Suprapubic skin (tissue), 4 donors: ENCODE data around the gene HIVEP1. TPM values are rescaled to one million over a fixed set of nuclear protein-coding genes. Genes with fewer than 3 reads are reported as not detected.

Experiments used
- DNase-seq, 2 donors: peaks; one replicate each; pipeline ENCODE4 v3.0.0-alpha.2; 2019; ENCODE audit warnings: low spot score in 2 of 2
- H3K27ac ChIP-seq: fragments of 200-600 bp; sonication (generic); one replicate; pipeline ENCODE4 v1.5.1; 2019
- H3K27me3 ChIP-seq: fragments of 200-600 bp; sonication (generic); one replicate; pipeline ENCODE4 v1.5.1; 2019
- H3K36me3 ChIP-seq: fragments of 200-600 bp; sonication (generic); one replicate; pipeline ENCODE4 v1.5.1; 2019
- H3K4me1 ChIP-seq: fragments of 200-600 bp; sonication (generic); one replicate; pipeline ENCODE4 v1.5.1; 2019
- H3K4me3 ChIP-seq: fragments of 200-600 bp; sonication (generic); one replicate; pipeline ENCODE4 v1.5.1; 2019; ENCODE audit warnings: mild to moderate bottlenecking
- H3K9me3 ChIP-seq: fragments of 200-600 bp; sonication (generic); one replicate; pipeline ENCODE4 v1.5.1; 2019
- EP300 ChIP-seq: sonication (generic); formaldehyde crosslinking; IDR thresholded peaks from one replicate; pipeline ENCODE4 v1.6.1; 2017; ENCODE audit warnings: antibody characterized with exemption
- POLR2A ChIP-seq, 2 donors: fragments of 450-650 bp; IDR thresholded peaks; one replicate each; pipeline ENCODE4 v1.6.1; 2017; ENCODE audit warnings: antibody characterized with exemption in 2 of 2, mild to moderate bottlenecking in 2 of 2, moderate library complexity in 2 of 2
- POLR2AphosphoS5 ChIP-seq, 3 donors: sonication (generic); formaldehyde crosslinking; IDR thresholded peaks; one replicate each; pipeline ENCODE4 v1.6.1; 2017; ENCODE audit warnings: antibody characterized with exemption in 3 of 3
- WGBS: methylation state at CpG from one replicate; pipeline ENCODE4 v1.1.5; 2018; 5-methylcytosine and 5-hydroxymethylcytosine counted together
- total RNA-seq, 4 donors: library from RNA; depleted of rRNA; stranded (reverse); fragments of >200 nt; gene quantifications; one replicate each; pipeline ENCODE4 v1.1.0, GENCODE V29; 2016
- TF ChIP-seq, protein P1 (sequence below), 2 donors: fragments of 200-600 bp in 1 of 2; fragments of 450-650 bp in 1 of 2; sonication (generic) in 1 of 2; IDR thresholded peaks; one replicate each; pipeline ENCODE4 v1.5.1; 2016 to 2019; ENCODE audit warnings: antibody characterized with exemption in 2 of 2, mild to moderate bottlenecking in 1 of 2, moderate library complexity in 1 of 2

HIVEP1 gene
- total RNA-seq, 4 donors from 2014 or later = 37.9 to 48.4 (median 43.9) TPM

DNA sequence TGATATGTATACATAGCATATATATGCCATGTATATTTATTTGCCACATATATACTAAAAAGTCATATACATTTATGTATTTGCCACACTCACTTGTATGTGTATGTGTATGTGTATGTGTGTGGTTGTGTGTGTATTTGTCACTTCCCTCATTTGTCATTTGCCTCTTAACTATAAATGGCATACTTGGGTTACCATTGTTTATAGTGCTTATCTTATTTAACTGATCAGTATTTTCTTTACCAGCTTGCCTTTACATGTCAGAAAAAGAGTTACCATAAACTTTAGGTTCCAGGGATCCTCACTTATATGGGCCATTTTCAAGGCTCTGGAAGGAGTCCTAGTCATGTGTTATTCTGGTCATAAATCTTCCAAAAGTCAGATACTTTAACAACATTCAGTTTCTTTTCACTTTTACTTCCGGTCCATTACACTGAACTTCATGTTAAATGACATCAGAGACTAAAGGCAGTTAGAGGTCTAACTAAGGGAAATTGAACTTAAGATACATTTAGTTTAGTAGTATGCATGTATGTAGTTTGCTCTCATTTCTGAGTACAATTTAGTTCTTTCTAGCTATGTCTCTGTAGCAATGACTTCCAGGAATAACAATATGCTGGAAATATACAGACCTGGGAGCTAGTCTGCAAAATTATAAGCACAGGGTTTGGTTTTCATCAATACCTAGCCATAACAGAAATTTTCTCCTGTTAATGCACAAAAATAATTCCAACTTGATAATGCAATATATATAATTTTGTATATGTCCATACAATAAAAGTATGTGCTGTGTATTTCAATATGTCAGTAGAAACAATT, 33.7 kb upstream of the HIVEP1 start:
- H3K9me3 ChIP-seq = no peaks in the 10 kb centered on the region
- TF ChIP-seq POLR2A (IDR thresholded peaks at IDR 0.05) (no peak), EP300 (no peak)
- peaks cover 20% of the 10 kb centered on the region for H3K4me1 ChIP-seq
- H3K4me3 ChIP-seq = no peak overlapping the region
- H3K36me3 ChIP-seq = no peaks in the 10 kb centered on the region
- no peak for DNase-seq
- H3K27ac ChIP-seq = no peak overlapping the region
- 58% methylated on average over 1 of the region's 1 CpG for WGBS
- no peaks in the 10 kb centered on the region for H3K27me3 ChIP-seq

DNA sequence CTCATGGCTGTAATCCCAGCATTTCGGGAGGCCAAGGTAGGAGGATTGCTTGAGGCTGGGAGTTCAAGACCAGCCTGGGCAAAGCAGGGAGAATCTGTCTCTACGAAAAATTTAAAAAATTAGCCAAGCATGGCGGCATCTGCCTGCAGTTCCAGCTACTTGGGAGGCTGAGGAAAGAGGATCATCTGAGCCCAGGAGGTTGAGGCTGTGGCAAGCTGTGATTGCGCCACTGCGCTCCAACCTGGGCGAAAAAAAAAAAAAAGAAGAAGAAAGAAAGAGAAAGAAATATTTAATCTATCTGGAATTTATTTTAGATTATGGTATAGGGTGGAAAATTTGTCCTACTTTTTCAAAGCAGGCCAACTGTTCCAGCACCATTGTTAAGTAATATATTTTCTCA, 32.2 kb upstream of the HIVEP1 start:
- H3K27me3 ChIP-seq = no peaks in the 10 kb centered on the region
- no peaks in the 10 kb centered on the region for H3K36me3 ChIP-seq
- H3K4me1 ChIP-seq = peaks cover 14% of the 10 kb centered on the region
- H3K4me3 ChIP-seq = no peak overlapping the region
- H3K9me3 ChIP-seq = no peaks in the 10 kb centered on the region
- DNase-seq = no peak
- WGBS = 92% methylated on average over 6 of the region's 6 CpGs
- H3K27ac ChIP-seq = no peak overlapping the region
- TF ChIP-seq EP300 (no peak), POLR2AphosphoS5 (IDR thresholded peaks at IDR 0.05) (no peak), POLR2A (IDR thresholded peaks at IDR 0.05) (no peak)
- TF ChIP-seq, protein P1, sequence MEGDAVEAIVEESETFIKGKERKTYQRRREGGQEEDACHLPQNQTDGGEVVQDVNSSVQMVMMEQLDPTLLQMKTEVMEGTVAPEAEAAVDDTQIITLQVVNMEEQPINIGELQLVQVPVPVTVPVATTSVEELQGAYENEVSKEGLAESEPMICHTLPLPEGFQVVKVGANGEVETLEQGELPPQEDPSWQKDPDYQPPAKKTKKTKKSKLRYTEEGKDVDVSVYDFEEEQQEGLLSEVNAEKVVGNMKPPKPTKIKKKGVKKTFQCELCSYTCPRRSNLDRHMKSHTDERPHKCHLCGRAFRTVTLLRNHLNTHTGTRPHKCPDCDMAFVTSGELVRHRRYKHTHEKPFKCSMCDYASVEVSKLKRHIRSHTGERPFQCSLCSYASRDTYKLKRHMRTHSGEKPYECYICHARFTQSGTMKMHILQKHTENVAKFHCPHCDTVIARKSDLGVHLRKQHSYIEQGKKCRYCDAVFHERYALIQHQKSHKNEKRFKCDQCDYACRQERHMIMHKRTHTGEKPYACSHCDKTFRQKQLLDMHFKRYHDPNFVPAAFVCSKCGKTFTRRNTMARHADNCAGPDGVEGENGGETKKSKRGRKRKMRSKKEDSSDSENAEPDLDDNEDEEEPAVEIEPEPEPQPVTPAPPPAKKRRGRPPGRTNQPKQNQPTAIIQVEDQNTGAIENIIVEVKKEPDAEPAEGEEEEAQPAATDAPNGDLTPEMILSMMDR (IDR thresholded peaks at IDR 0.05) = no peak

DNA sequence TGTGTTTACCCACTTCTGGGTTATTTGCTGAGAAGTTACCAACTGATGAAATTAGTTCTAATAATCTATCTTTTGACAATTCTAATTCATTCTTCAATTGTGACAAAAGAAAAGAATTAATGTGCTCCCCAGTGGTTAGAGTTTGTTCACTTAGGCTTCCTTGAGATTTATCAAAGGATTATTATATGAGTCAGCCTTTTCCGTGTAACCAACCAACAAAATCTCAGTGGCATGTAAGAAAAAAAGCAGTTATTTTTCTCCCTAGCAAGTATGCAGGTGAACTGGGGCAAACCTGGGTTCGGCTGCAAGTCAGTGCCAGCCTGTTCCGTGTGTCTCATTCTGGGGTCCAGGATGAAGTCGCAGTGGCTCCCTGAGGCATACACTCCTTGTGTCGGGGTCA, 28.8 kb upstream of the HIVEP1 start:
- TF ChIP-seq POLR2AphosphoS5 (IDR thresholded peaks at IDR 0.05) (no peak), POLR2A (IDR thresholded peaks at IDR 0.05) (no peak), EP300 (no peak)
- TF ChIP-seq, protein P1 (IDR thresholded peaks at IDR 0.05) = no peak
- Histone ChIP-seq H3K36me3 (no peaks in the 10 kb centered on the region), H3K4me1 (no peaks in the 10 kb centered on the region), H3K27me3 (no peaks in the 10 kb centered on the region), H3K4me3 (no peak overlapping the region), H3K27ac (no peak overlapping the region), H3K9me3 (no peaks in the 10 kb centered on the region)
- no peak for DNase-seq
- 81% methylated on average over 5 of the region's 5 CpGs for WGBS

DNA sequence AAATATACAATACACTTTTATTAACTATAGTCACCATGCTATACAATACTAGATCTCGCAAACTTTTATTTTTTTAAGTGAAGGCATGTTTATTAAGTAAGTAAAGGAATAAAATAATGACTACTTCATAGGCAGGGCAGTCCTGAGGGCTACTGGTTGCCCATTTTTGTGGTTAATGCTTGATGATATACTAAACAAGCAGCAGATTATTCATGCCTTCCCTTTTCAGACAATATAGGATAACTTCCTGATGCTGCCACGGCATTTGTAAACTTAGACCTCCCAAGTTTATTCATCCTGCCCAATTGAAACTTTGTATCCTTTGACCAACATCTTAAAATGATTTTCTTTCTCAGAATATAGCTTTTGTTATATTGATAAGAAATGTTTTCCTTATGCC, 24.7 kb upstream of the HIVEP1 start:
- Histone ChIP-seq H3K4me3 (no peak overlapping the region), H3K36me3 (no peaks in the 10 kb centered on the region), H3K4me1 (no peaks in the 10 kb centered on the region), H3K27ac (no peak overlapping the region), H3K27me3 (no peaks in the 10 kb centered on the region), H3K9me3 (no peaks in the 10 kb centered on the region)
- TF ChIP-seq EP300 (no peak), POLR2A (IDR thresholded peaks at IDR 0.05) (no peak), POLR2AphosphoS5 (IDR thresholded peaks at IDR 0.05) (no peak)
- TF ChIP-seq, protein P1 (IDR thresholded peaks at IDR 0.05) = no peak
- WGBS = 89% methylated on average over 2 of the region's 2 CpGs
- no peak for DNase-seq

DNA sequence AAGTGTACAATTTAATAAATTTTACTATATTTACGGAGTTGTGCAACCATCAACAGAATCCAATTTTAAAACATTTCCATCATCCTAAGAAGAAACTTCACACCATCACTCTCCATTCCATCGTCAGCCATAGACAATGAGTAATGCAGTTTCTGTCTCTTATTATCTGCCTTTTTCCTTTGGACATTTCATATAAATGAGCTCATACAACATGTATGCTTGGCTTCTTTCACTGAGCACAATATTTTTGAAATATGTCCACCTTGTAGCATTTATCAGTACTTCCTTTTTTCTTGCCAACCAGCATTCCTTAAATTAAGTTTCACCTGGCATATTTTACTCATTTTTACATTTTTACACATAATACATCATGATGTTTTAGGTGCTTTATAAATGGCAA, 22.7 kb upstream of the HIVEP1 start:
- no peaks in the 10 kb centered on the region for H3K36me3 ChIP-seq
- H3K27ac ChIP-seq = no peak overlapping the region
- no peak overlapping the region for H3K4me3 ChIP-seq
- WGBS = 79% methylated on average over 2 of the region's 2 CpGs
- no peak for DNase-seq
- H3K9me3 ChIP-seq = no peaks in the 10 kb centered on the region
- H3K4me1 ChIP-seq = no peaks in the 10 kb centered on the region
- no peaks in the 10 kb centered on the region for H3K27me3 ChIP-seq
- TF ChIP-seq POLR2AphosphoS5 (IDR thresholded peaks at IDR 0.05) (no peak), EP300 (no peak), POLR2A (IDR thresholded peaks at IDR 0.05) (no peak)
- TF ChIP-seq, protein P1 (IDR thresholded peaks at IDR 0.05) = no peak
